SK-N-SH treated with all-trans-retinoic acid at 6 μM for 48 hours (cell line): ENCODE results near the gene EBF4.

Experiments
- ARNTL ChIP-seq: fragments of 450-650 bp; formaldehyde crosslinking; IDR thresholded peaks from 2 replicates; pipeline ENCODE4 v1.5.0; 2020; ENCODE audit warnings: low read depth, mild to moderate bottlenecking, moderate library complexity, borderline replicate concordance
- BACH2 ChIP-seq: fragments of 250-450 bp; sonication (Bioruptor Pico); IDR thresholded peaks from 2 replicates; pipeline ENCODE4 v1.9.0; 2021; ENCODE audit warnings: mild to moderate bottlenecking, borderline replicate concordance
- OSR1 ChIP-seq: fragments of 250-450 bp; sonication (Bioruptor Pico); IDR thresholded peaks from 2 replicates; pipeline ENCODE4 v1.8.0; 2022; ENCODE audit warnings: moderate library complexity, mild to moderate bottlenecking, inconsistent platforms
- RARB ChIP-seq: fragments of 250-450 bp; sonication (Bioruptor Pico); IDR thresholded peaks from 2 replicates; pipeline ENCODE4 v1.8.0; 2021; ENCODE audit warnings: mild to moderate bottlenecking, moderate library complexity
- SNAI2 ChIP-seq: fragments of 250-450 bp; sonication (Bioruptor Pico); IDR thresholded peaks from 2 replicates; pipeline ENCODE4 v1.5.0; 2020; ENCODE audit warnings: mild to moderate bottlenecking, moderate library complexity
- TOX ChIP-seq: fragments of 250-450 bp; sonication (Bioruptor Pico); IDR thresholded peaks from 2 replicates; pipeline ENCODE4 v1.8.0; 2021; ENCODE audit warnings: mild to moderate bottlenecking, moderate library complexity, borderline replicate concordance
- ZFP30 ChIP-seq: fragments of 450-650 bp; formaldehyde crosslinking; IDR thresholded peaks from 2 replicates; pipeline ENCODE4 v1.5.0; 2022; ENCODE audit warnings: mild to moderate bottlenecking, moderate library complexity
- ZNF70 ChIP-seq: fragments of 450-650 bp; formaldehyde crosslinking; IDR thresholded peaks from 2 replicates; pipeline ENCODE4 v1.5.0; 2020; ENCODE audit warnings: mild to moderate bottlenecking, moderate library complexity
- TF ChIP-seq, protein P1 (sequence below): fragments of 250-450 bp; sonication (Bioruptor Pico); IDR thresholded peaks from 2 replicates; pipeline ENCODE4 v1.5.1; 2020; ENCODE audit warnings: low read depth, mild to moderate bottlenecking, moderate library complexity
- TF ChIP-seq, protein P2 (sequence below): fragments of 250-450 bp; sonication (Bioruptor Pico); IDR thresholded peaks from 2 replicates; pipeline ENCODE4 v1.8.0; 2020; ENCODE audit warnings: mild to moderate bottlenecking, moderate library complexity, borderline replicate concordance

DNA sequence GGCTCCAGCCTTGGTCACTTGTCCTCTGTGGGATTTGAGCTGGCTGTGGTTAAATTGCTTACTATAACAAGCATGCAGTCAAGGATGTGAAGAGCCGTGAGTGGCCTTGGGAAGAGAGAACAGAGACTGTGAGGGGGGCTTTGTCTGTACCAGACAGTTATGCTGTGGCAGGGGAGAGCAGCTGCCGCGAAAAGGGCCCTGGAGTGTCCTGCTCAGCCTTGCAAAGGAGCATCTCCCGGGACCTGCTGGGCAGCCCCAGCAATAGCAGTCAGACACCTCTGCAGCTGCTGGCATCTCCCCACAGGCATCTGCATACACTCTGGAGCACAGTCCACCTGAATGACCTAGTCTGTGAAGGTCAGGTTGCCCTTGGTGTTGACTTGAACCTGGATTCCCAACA, 6.3 kb downstream of the EBF4 start:
- TF ChIP-seq ZNF70 (CRISPR knock-in tag) (no peak), ARNTL (no peak), SNAI2 (CRISPR knock-in tag) (no peak), BACH2 (no peak), RARB (CRISPR knock-in tag) (no peak), ZFP30 (no peak), OSR1 (CRISPR knock-in tag) (no peak), TOX (CRISPR knock-in tag) (no peak)
- TF ChIP-seq, protein P1, sequence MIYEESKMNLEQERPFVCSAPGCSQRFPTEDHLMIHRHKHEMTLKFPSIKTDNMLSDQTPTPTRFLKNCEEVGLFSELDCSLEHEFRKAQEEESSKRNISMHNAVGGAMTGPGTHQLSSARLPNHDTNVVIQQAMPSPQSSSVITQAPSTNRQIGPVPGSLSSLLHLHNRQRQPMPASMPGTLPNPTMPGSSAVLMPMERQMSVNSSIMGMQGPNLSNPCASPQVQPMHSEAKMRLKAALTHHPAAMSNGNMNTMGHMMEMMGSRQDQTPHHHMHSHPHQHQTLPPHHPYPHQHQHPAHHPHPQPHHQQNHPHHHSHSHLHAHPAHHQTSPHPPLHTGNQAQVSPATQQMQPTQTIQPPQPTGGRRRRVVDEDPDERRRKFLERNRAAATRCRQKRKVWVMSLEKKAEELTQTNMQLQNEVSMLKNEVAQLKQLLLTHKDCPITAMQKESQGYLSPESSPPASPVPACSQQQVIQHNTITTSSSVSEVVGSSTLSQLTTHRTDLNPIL (CRISPR knock-in tag), result no peak
- TF ChIP-seq, protein P2, sequence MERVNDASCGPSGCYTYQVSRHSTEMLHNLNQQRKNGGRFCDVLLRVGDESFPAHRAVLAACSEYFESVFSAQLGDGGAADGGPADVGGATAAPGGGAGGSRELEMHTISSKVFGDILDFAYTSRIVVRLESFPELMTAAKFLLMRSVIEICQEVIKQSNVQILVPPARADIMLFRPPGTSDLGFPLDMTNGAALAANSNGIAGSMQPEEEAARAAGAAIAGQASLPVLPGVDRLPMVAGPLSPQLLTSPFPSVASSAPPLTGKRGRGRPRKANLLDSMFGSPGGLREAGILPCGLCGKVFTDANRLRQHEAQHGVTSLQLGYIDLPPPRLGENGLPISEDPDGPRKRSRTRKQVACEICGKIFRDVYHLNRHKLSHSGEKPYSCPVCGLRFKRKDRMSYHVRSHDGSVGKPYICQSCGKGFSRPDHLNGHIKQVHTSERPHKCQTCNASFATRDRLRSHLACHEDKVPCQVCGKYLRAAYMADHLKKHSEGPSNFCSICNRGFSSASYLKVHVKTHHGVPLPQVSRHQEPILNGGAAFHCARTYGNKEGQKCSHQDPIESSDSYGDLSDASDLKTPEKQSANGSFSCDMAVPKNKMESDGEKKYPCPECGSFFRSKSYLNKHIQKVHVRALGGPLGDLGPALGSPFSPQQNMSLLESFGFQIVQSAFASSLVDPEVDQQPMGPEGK (CRISPR knock-in tag), result no peak
